Neural cell (in vitro differentiated cells): Measurements from ENCODE around the gene TMEM131. TPM values are rescaled to one million over a fixed set of nuclear protein-coding genes. Genes with fewer than 3 reads are reported as not detected.

Experiments used
- H2AFZ ChIP-seq: fragments of 200-600, 300-800 bp; sonication (generic), shearing (Covaris generic); 2 replicates; pipeline ENCODE4 v1.6.0; 2014; ENCODE audit warnings: low read depth, mild to moderate bottlenecking, antibody characterized with exemption, low read length, moderate library complexity
- H3F3A ChIP-seq: fragments of 200-600 bp; shearing (Covaris generic); 2 replicates; pipeline ENCODE4 v1.6.1; 2016; ENCODE audit warnings: mild to moderate bottlenecking, moderate library complexity, mixed read lengths, antibody characterized with exemption, low read length; ENCODE audit not compliant: insufficient read depth, poor library complexity, severe bottlenecking
- H3K27ac ChIP-seq: fragments of 200-600, 300-800 bp; sonication (generic), shearing (Covaris generic); 2 replicates; pipeline ENCODE4 v1.5.1; 2014; ENCODE audit warnings: mild to moderate bottlenecking, low read length, moderate library complexity
- H3K27me3 ChIP-seq: fragments of 300-800, 200-600 bp; sonication (generic), shearing (Covaris generic); 2 replicates; pipeline ENCODE4 v1.6.0; 2014; ENCODE audit warnings: mild to moderate bottlenecking, low read depth, low read length, moderate library complexity; ENCODE audit not compliant: insufficient read depth
- H3K36me3 ChIP-seq: fragments of 300-800, 200-600 bp; sonication (generic), shearing (Covaris generic); 2 replicates; pipeline ENCODE4 v1.5.1; 2014; ENCODE audit warnings: mild to moderate bottlenecking, antibody characterized with exemption, low read length, moderate library complexity; ENCODE audit not compliant: insufficient read depth
- H3K4me2 ChIP-seq: fragments of 300-800, 200-600 bp; sonication (generic), shearing (Covaris generic); 2 replicates; pipeline ENCODE4 v1.6.0; 2014; ENCODE audit warnings: mild to moderate bottlenecking, low read length
- H3K4me3 ChIP-seq: fragments of 300-800, 200-600 bp; sonication (generic), shearing (Covaris generic); 2 replicates; pipeline ENCODE4 v1.5.1; 2014; ENCODE audit warnings: mild to moderate bottlenecking, low read length, moderate library complexity
- H3K79me2 ChIP-seq: fragments of 200-600 bp; shearing (Covaris generic); replicated peaks from 2 replicates; pipeline ENCODE4 v1.6.0; 2014; ENCODE audit warnings: mild to moderate bottlenecking, low read length, moderate library complexity; ENCODE audit not compliant: insufficient read depth
- H3K9ac ChIP-seq: fragments of 300-800, 200-600 bp; sonication (generic), shearing (Covaris generic); 2 replicates; pipeline ENCODE4 v1.6.1; 2016; ENCODE audit warnings: mild to moderate bottlenecking, low read length, mixed read lengths
- H3K9me2 ChIP-seq: fragments of 200-600 bp; shearing (Covaris generic); 2 replicates; pipeline ENCODE4 v1.6.1; 2016; ENCODE audit warnings: mild to moderate bottlenecking, low read length, mixed read lengths; ENCODE audit not compliant: insufficient read depth
- H3K9me3 ChIP-seq: fragments of 200-600, 300-800 bp; sonication (generic), shearing (Covaris generic); 2 replicates; pipeline ENCODE4 v1.6.1; 2016; ENCODE audit warnings: mild to moderate bottlenecking, mixed run types, low read length, moderate library complexity, mixed read lengths
- H4K20me1 ChIP-seq: fragments of 200-600 bp; shearing (Covaris generic); 2 replicates; pipeline ENCODE4 v1.6.1; 2016; ENCODE audit warnings: mild to moderate bottlenecking, mixed run types; ENCODE audit not compliant: insufficient read depth
- CTCF ChIP-seq: fragments of 450-650 bp; IDR thresholded peaks from 2 replicates; pipeline ENCODE4 v1.5.1; 2014; ENCODE audit warnings: antibody characterized with exemption, mild to moderate bottlenecking, moderate library complexity; ENCODE audit not compliant: poor library complexity, severe bottlenecking
- EP300 ChIP-seq: fragments of 450-650 bp; conservative IDR thresholded peaks from 2 replicates; pipeline ENCODE4 v1.6.1; 2014; ENCODE audit warnings: antibody characterized with exemption, mild to moderate bottlenecking, moderate library complexity; ENCODE audit not compliant: poor library complexity, severe bottlenecking
- EZH2 ChIP-seq: fragments of 200-600, 300-800 bp; shearing (Covaris generic), sonication (generic); IDR thresholded peaks from 2 replicates; pipeline ENCODE4 v1.6.1; 2014; ENCODE audit warnings: antibody characterized with exemption, low read length, borderline replicate concordance, mild to moderate bottlenecking; ENCODE audit not compliant: insufficient read depth, poor library complexity, severe bottlenecking
- MXI1 ChIP-seq: fragments of 450-650 bp; conservative IDR thresholded peaks from 2 replicates; pipeline ENCODE4 v1.6.1; 2014; ENCODE audit warnings: antibody characterized with exemption, mild to moderate bottlenecking; ENCODE audit not compliant: poor library complexity, severe bottlenecking
- POLR2AphosphoS5 ChIP-seq: IDR thresholded peaks from 2 replicates; pipeline ENCODE4 v1.6.1; 2012
- RAD21 ChIP-seq: fragments of 450-650 bp; conservative IDR thresholded peaks from 2 replicates; pipeline ENCODE4 v1.6.1; 2014; ENCODE audit warnings: antibody characterized with exemption, mild to moderate bottlenecking, moderate library complexity
- REST ChIP-seq: IDR thresholded peaks from 2 replicates; pipeline ENCODE4 v1.6.1; 2012; ENCODE audit warnings: borderline replicate concordance
- SMC3 ChIP-seq: fragments of 450-650 bp; conservative IDR thresholded peaks from 2 replicates; pipeline ENCODE4 v1.6.1; 2014; ENCODE audit warnings: antibody characterized with exemption, mild to moderate bottlenecking, moderate library complexity; ENCODE audit not compliant: poor library complexity
- TAF1 ChIP-seq: IDR thresholded peaks from 2 replicates; pipeline ENCODE4 v1.6.1; 2012; ENCODE audit warnings: low read depth
- polyA plus RNA-seq: library from polyadenylated mRNA; depleted of rRNA; stranded (reverse); fragments of >200 nt; gene quantifications from 2 replicates; pipeline ENCODE4 v1.2.3, GENCODE V29; 2014

TMEM131 gene
- polyA plus RNA-seq, 1 donor from 2014 or later, result 9.6 TPM

DNA sequence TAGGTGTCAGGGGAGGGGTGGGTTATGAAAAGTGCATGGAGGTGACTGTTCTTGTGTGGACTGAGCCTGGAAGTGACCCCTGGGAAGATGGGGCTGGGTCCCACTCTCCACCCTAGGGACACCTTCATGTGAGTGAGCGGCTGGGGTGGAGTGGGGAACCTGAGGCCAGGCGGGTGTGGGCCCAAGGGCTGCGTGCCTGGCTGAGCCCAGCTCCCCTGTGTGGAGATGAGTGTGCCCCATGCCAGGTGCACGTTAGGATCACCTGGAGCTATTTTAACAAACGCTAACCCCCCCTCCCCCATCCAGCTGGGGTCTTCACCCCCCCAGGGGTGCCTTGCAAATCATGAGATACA, 255.9 kb downstream of the TMEM131 start:
- H3K4me3 ChIP-seq, result no peak overlapping the region
- H2AFZ ChIP-seq, result no peak overlapping the region
- no peaks in the 10 kb centered on the region for H3K36me3 ChIP-seq
- no peaks in the 10 kb centered on the region for H3F3A ChIP-seq
- H3K9me2 ChIP-seq, result no peaks in the 10 kb centered on the region
- H3K4me2 ChIP-seq, result no peak overlapping the region
- no peaks in the 10 kb centered on the region for H3K9me3 ChIP-seq
- no peaks in the 10 kb centered on the region for H4K20me1 ChIP-seq
- no peak overlapping the region for H3K9ac ChIP-seq
- no peaks in the 10 kb centered on the region for H3K27me3 ChIP-seq
- no peaks in the 10 kb centered on the region for H3K79me2 ChIP-seq
- H3K27ac ChIP-seq, result no peak overlapping the region
- TF ChIP-seq CTCF, result no peak
- no peak for TF ChIP-seq SMC3
- TF ChIP-seq EP300, result no peak
- no peak for TF ChIP-seq RAD21
- TF ChIP-seq TAF1, result no peak
- no peak for TF ChIP-seq REST
- no peak for TF ChIP-seq MXI1
- TF ChIP-seq EZH2, result no peak
- TF ChIP-seq POLR2AphosphoS5, result no peak

DNA sequence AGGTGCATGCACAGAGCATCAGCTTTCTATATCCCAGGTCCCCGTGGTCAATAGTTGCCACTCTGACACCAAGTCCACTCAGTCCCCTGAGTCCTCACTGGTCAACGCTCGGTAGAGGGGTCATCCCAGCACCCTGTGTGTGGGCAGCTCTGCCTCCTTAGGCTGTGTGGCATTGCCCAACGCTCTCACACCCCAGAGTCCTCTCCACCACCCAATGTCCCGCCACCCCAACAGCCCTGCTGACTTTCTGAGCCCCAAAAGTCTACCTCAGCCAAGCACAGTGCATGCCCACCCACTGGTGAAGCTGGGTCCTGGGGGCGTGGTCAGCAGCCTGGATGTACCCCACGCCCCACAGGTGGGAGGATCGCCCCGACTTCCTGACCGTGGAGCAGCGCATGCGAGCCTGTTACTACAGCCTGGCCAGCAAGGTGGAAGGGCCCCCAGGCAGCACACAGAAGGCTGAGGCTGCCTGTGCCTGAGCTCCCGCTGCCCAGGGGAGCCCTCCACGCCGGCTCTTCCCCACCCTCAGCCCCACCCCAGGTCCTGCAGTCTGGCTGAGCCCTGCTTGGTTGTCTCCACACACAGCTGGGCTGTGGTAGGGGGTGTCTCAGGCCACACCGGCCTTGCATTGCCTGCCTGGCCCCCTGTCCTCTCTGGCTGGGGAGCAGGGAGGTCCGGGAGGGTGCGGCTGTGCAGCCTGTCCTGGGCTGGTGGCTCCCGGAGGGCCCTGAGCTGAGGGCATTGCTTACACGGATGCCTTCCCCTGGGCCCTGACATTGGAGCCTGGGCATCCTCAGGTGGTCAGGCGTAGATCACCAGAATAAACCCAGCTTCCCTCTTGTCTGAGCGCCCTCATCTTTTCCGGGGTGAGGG, 256.5 kb downstream of the TMEM131 start:
- Histone ChIP-seq H3K9me3 (no peaks in the 10 kb centered on the region), H3K4me3 (no peak overlapping the region), H3K36me3 (no peaks in the 10 kb centered on the region), H3K27me3 (no peaks in the 10 kb centered on the region), H3K79me2 (no peaks in the 10 kb centered on the region), H3K4me2 (no peak overlapping the region), H3K9ac (no peak overlapping the region), H3K9me2 (no peaks in the 10 kb centered on the region), H2AFZ (no peak overlapping the region), H4K20me1 (no peaks in the 10 kb centered on the region), H3K27ac (no peak overlapping the region), H3F3A (no peaks in the 10 kb centered on the region)
- TF ChIP-seq MXI1 (no peak), EP300 (no peak), CTCF (no peak), RAD21 (no peak), EZH2 (no peak), REST (no peak), POLR2AphosphoS5 (no peak), SMC3 (no peak)
